ENCODE data around the gene RDM1.

The RDM1 gene

GRCh38 chr17:35870906-35871819, 59.4 kb downstream of the RDM1 start:
- DNase-seq = no peak

GRCh38 chr17:35868737-35869136, 61.8 kb downstream of the RDM1 start, which contains the start of gene HEATR9:
Gene HEATR9, minus strand, starts transcription at chr17:35868891. Its CDS starts 149 bp downstream, at chr17:35868742.
- DNase-seq = no peak

Measured in stimulated activated naive CD4-positive, alpha-beta T cell treated with Interleukin-2 at 50 U/mL for 16 hours (primary cell).